SK-N-SH (cell line): ENCODE measurements around the gene HPX.

Source experiments
- CTCF ChIP-seq: fragments of 200-600 bp; sonication (generic); IDR thresholded peaks from 2 replicates; pipeline ENCODE4 v1.6.1; 2017; ENCODE audit warnings: antibody characterized with exemption, mild to moderate bottlenecking, moderate library complexity
- EZH2phosphoT487 ChIP-seq: fragments of 200-600 bp; sonication (generic); IDR thresholded peaks from 2 replicates; pipeline ENCODE4 v1.6.1; 2017; ENCODE audit warnings: low read depth, mixed run types, mild to moderate bottlenecking, antibody characterized with exemption, moderate library complexity, borderline replicate concordance
- FOSL2 ChIP-seq: IDR thresholded peaks from 2 replicates; pipeline ENCODE4 v1.4.0; 2012; ENCODE audit warnings: low read depth, mild to moderate bottlenecking, moderate library complexity, borderline replicate concordance
- FOXM1 ChIP-seq: IDR thresholded peaks from 2 replicates; pipeline ENCODE4 v1.4.0; 2012; ENCODE audit warnings: low read depth, mild to moderate bottlenecking
- GABPA ChIP-seq: IDR thresholded peaks from 2 replicates; pipeline ENCODE4 v1.4.0; 2012; ENCODE audit warnings: low read depth, mild to moderate bottlenecking
- IRF3 ChIP-seq: fragments of 150-350 bp; IDR thresholded peaks from 2 replicates; pipeline ENCODE4 v1.6.1; 2016; ENCODE audit warnings: mild to moderate bottlenecking, low read depth, low read length
- JUND ChIP-seq: IDR thresholded peaks from 2 replicates; pipeline ENCODE4 v1.4.0; 2012
- POLR2AphosphoS5 ChIP-seq: IDR thresholded peaks from 2 replicates; pipeline ENCODE4 v1.6.1; 2012; ENCODE audit warnings: low read depth, low read length
- RAD21 ChIP-seq: IDR thresholded peaks from 2 replicates; pipeline ENCODE4 v1.6.1; 2012; ENCODE audit warnings: mild to moderate bottlenecking, low read length
- RCOR1 ChIP-seq: fragments of 150-350 bp; IDR thresholded peaks from 2 replicates; pipeline ENCODE4 v1.6.1; 2017; ENCODE audit warnings: antibody characterized with exemption, low read length
- TAF1 ChIP-seq: IDR thresholded peaks from 2 replicates; pipeline ENCODE4 v1.6.1; 2012; ENCODE audit warnings: low read depth, mild to moderate bottlenecking, low read length, moderate library complexity, borderline replicate concordance
- YY1 ChIP-seq: IDR thresholded peaks from 2 replicates; pipeline ENCODE4 v1.4.0; 2012; ENCODE audit warnings: low read depth, mild to moderate bottlenecking
- TF ChIP-seq, protein P1 (sequence below): IDR thresholded peaks from 2 replicates; pipeline ENCODE4 v1.4.0; 2012; ENCODE audit warnings: low read depth
- TF ChIP-seq, protein P2 (sequence below): IDR thresholded peaks from 2 replicates; pipeline ENCODE4 v1.6.1; 2012; ENCODE audit warnings: mild to moderate bottlenecking, low read depth, low read length, moderate library complexity

- no peak for TF ChIP-seq JUND
- no peak for TF ChIP-seq IRF3
- TF ChIP-seq EZH2phosphoT487: no peak
- no peak for TF ChIP-seq CTCF
- no peak for TF ChIP-seq FOXM1
- TF ChIP-seq GABPA: no peak
- no peak for TF ChIP-seq FOSL2
- no peak for TF ChIP-seq RAD21
- TF ChIP-seq POLR2AphosphoS5: no peak
- no peak for TF ChIP-seq YY1
- TF ChIP-seq, protein P1, sequence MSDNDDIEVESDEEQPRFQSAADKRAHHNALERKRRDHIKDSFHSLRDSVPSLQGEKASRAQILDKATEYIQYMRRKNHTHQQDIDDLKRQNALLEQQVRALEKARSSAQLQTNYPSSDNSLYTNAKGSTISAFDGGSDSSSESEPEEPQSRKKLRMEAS: no peak
- TF ChIP-seq, protein P2, sequence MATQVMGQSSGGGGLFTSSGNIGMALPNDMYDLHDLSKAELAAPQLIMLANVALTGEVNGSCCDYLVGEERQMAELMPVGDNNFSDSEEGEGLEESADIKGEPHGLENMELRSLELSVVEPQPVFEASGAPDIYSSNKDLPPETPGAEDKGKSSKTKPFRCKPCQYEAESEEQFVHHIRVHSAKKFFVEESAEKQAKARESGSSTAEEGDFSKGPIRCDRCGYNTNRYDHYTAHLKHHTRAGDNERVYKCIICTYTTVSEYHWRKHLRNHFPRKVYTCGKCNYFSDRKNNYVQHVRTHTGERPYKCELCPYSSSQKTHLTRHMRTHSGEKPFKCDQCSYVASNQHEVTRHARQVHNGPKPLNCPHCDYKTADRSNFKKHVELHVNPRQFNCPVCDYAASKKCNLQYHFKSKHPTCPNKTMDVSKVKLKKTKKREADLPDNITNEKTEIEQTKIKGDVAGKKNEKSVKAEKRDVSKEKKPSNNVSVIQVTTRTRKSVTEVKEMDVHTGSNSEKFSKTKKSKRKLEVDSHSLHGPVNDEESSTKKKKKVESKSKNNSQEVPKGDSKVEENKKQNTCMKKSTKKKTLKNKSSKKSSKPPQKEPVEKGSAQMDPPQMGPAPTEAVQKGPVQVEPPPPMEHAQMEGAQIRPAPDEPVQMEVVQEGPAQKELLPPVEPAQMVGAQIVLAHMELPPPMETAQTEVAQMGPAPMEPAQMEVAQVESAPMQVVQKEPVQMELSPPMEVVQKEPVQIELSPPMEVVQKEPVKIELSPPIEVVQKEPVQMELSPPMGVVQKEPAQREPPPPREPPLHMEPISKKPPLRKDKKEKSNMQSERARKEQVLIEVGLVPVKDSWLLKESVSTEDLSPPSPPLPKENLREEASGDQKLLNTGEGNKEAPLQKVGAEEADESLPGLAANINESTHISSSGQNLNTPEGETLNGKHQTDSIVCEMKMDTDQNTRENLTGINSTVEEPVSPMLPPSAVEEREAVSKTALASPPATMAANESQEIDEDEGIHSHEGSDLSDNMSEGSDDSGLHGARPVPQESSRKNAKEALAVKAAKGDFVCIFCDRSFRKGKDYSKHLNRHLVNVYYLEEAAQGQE: no peak
- no peak for TF ChIP-seq TAF1
- no peak for TF ChIP-seq RCOR1
Measured at GRCh38 chr11:6474806-6475500, 34.2 kb upstream of the HPX start.
